Kidney (tissue), 14 donors: Measurements from ENCODE around the gene C11orf54. TPM values are rescaled to one million over a fixed set of nuclear protein-coding genes. Genes with fewer than 3 reads are reported as not detected.

Experiments
- DNase-seq, 5 donors: peaks; one replicate each; pipeline ENCODE4 v3.0.0-alpha.2; 2013 to 2020
- FAIRE-seq: peaks from 2 replicates; lab custom pipeline; 2012; peaks lifted over from hg19 to GRCh38; lab: Jason Lieb, UNC
- H3K27ac ChIP-seq, 2 donors: one replicate each; pipeline ENCODE4 v1.7.0; 2013; ENCODE audit warnings: low read depth in 2 of 2, low read length in 2 of 2, inconsistent platforms in 1 of 2
- H3K27me3 ChIP-seq: one replicate; pipeline ENCODE4 v1.7.1; 2013; ENCODE audit warnings: low read length, inconsistent platforms; ENCODE audit not compliant: control insufficient read depth, insufficient read depth
- H3K36me3 ChIP-seq, 3 donors: one replicate each; pipeline versions ENCODE4 v1.7.0 to v1.7.1; 2013; ENCODE audit warnings: low read length in 3 of 3, control low read depth in 1 of 3, inconsistent platforms in 1 of 3; ENCODE audit not compliant: insufficient read depth in 3 of 3, control insufficient read depth in 2 of 3
- H3K4me1 ChIP-seq, 3 donors: one replicate each; pipeline versions ENCODE4 v1.7.0 to v1.7.1; 2013; ENCODE audit warnings: low read length in 3 of 3, inconsistent platforms in 1 of 3, low read depth in 1 of 3; ENCODE audit not compliant: control insufficient read depth in 2 of 3, insufficient read depth in 2 of 3
- H3K4me3 ChIP-seq, 3 donors: one replicate each; pipeline versions ENCODE4 v1.7.0 to v1.8.1; 2013; ENCODE audit warnings: low read length in 3 of 3, control low read depth in 1 of 3, inconsistent platforms in 1 of 3
- H3K9ac ChIP-seq, 3 donors: one replicate each; pipeline versions ENCODE4 v1.7.0 to v1.7.1; 2013; ENCODE audit warnings: low read length in 3 of 3, control low read depth in 1 of 3, inconsistent platforms in 1 of 3
- H3K9me3 ChIP-seq, 3 donors: one replicate each; pipeline versions ENCODE4 v1.7.0 to v1.7.1; 2013; ENCODE audit warnings: low read length in 3 of 3, control low read depth in 1 of 3, inconsistent platforms in 1 of 3; ENCODE audit not compliant: control insufficient read depth in 2 of 3, insufficient read depth in 1 of 3
- intact Hi-C: fragments of 100-400 bp; cut with DNase I; formaldehyde crosslinking; loops from one replicate; pipeline ENCODE4 v1.11.1; 2022
- polyA plus RNA-seq: library from polyadenylated mRNA; stranded (reverse); fragments of 350-450 nt; fragmentation: Illumina TruSeq; extraction: RNeasy Lipid Tissue Mini Kit (QIAGEN cat#74804); gene quantifications from one replicate; pipeline ENCODE4 v1.2.3, GENCODE V29; 2014; ENCODE audit warnings: low read depth, low replicate concordance; ENCODE audit not compliant: insufficient read depth
- total RNA-seq: library from RNA; stranded (reverse); fragmentation: NEBNext Ultra II Directional; extraction: Animal tissue kit (Norgen Biotek cat#: 25700); gene quantifications from one replicate; pipeline ENCODE4 v1.2.1, GENCODE V29; 2021
- TF ChIP-seq, protein P1 (sequence below): IDR thresholded peaks from 3 replicates; pipeline ENCODE4 v1.5.1; 2012; ENCODE audit warnings: mild to moderate bottlenecking, moderate library complexity, borderline replicate concordance; ENCODE audit not compliant: insufficient read depth; ENCODE audit errors: extremely low read depth
- donor health status: control.
- donor health status: control.
- donor health status: control.
- donor health status: control.
- donor health status: control.
- donor health status: DM: yes; HTN: yes; CAD: no.
- donor health status: Normal renal cell carcinoma (clear cell type).

C11orf54 gene
- total and polyA plus RNA-seq, 2 donors from 2014 or later, result 101 to 211 TPM

DNA sequence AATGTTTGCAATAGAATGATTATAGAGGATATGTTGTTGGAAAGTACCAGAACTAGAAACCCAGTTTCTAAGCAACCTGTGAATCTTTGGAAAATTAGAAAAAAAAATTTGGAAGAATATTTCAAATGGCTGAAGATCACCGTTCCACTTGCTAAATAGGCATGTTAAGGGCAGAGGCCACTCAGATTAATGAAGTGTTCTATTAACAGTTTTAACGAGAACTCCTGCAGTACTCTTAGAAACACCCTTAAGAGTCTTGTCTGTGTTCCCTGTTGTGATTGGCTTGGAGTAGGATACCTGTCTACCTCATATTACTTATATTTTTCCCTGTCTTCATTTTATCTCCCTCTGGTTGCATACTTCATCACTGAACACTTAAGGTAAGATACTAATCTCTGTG, 4.6 kb downstream of the C11orf54 start:
- H3K4me3 ChIP-seq, result peak overlapping the region; percentile 37 to 65 (median 61)
- no peaks in the 10 kb centered on the region for H3K9me3 ChIP-seq
- H3K4me1 ChIP-seq, result peaks cover 0 to 7% (median 5%) of the 10 kb centered on the region in 3 donors
- TF ChIP-seq, protein P1, sequence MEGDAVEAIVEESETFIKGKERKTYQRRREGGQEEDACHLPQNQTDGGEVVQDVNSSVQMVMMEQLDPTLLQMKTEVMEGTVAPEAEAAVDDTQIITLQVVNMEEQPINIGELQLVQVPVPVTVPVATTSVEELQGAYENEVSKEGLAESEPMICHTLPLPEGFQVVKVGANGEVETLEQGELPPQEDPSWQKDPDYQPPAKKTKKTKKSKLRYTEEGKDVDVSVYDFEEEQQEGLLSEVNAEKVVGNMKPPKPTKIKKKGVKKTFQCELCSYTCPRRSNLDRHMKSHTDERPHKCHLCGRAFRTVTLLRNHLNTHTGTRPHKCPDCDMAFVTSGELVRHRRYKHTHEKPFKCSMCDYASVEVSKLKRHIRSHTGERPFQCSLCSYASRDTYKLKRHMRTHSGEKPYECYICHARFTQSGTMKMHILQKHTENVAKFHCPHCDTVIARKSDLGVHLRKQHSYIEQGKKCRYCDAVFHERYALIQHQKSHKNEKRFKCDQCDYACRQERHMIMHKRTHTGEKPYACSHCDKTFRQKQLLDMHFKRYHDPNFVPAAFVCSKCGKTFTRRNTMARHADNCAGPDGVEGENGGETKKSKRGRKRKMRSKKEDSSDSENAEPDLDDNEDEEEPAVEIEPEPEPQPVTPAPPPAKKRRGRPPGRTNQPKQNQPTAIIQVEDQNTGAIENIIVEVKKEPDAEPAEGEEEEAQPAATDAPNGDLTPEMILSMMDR, result no peak
- H3K9ac ChIP-seq, result peak overlapping the region in 2 of 3 donors; percentile 9 to 27
- no peaks in the 10 kb centered on the region for H3K27me3 ChIP-seq
- peak overlapping the region; percentile 23 to 25 for H3K27ac ChIP-seq
- H3K36me3 ChIP-seq, result peaks cover 0 to 9% (median 2%) of the 10 kb centered on the region in 3 donors
- no peak for FAIRE-seq
- peak in 2 of 5 donors; percentile 34 to 57 for DNase-seq
- intact Hi-C loops, result no loop called here

GRCh38 chr11:93747122-93747521, 5.7 kb downstream of the C11orf54 start:
- Histone ChIP-seq H3K9ac (peak overlapping the region in 1 of 3 donors; percentile 52), H3K27ac (peak overlapping the region; percentile 23 to 55), H3K9me3 (no peaks in the 10 kb centered on the region), H3K4me1 (peaks cover 0 to 7% (median 5%) of the 10 kb centered on the region in 3 donors), H3K36me3 (peaks cover 0 to 9% (median 2%) of the 10 kb centered on the region in 3 donors), H3K4me3 (peak overlapping the region; percentile 16 to 65 (median 61)), H3K27me3 (no peaks in the 10 kb centered on the region)
- intact Hi-C loops, result no loop called here
- TF ChIP-seq, protein P1, result no peak
- DNase-seq (no peak), FAIRE-seq (no peak)

- TF ChIP-seq, protein P1, result no peak
- H3K9me3 ChIP-seq, result no peaks in the 10 kb centered on the region
- H3K27me3 ChIP-seq, result no peaks in the 10 kb centered on the region
- DNase-seq (no peak), FAIRE-seq (no peak)
- no peaks in the 10 kb centered on the region for H3K4me1 ChIP-seq
- H3K4me3 ChIP-seq, result no peak overlapping the region
- H3K9ac ChIP-seq, result no peak overlapping the region
- intact Hi-C loops, result no loop called here
- H3K36me3 ChIP-seq, result peaks cover 2 to 30% (median 5%) of the 10 kb centered on the region in 3 donors
- H3K27ac ChIP-seq, result no peak overlapping the region
Measured at GRCh38 chr11:93751001-93751400, 9.5 kb downstream of the C11orf54 start.

GRCh38 chr11:93753241-93753640, 11.8 kb downstream of the C11orf54 start:
- Histone ChIP-seq H3K4me1 (no peaks in the 10 kb centered on the region), H3K9ac (no peak overlapping the region), H3K9me3 (no peaks in the 10 kb centered on the region), H3K36me3 (peaks cover 6 to 42% (median 18%) of the 10 kb centered on the region in 3 donors), H3K4me3 (no peak overlapping the region), H3K27me3 (no peaks in the 10 kb centered on the region), H3K27ac (no peak overlapping the region)
- intact Hi-C loops, result no loop called here
- no peak for FAIRE-seq
- DNase-seq, result no peak
- TF ChIP-seq, protein P1, result no peak
